CD4-positive, alpha-beta T cell (primary cell): ENCODE measurements around the gene DOCK4. TPM values are rescaled to one million over a fixed set of nuclear protein-coding genes. Genes with fewer than 3 reads are reported as not detected.

Experiments
- ATAC-seq: fragments of 200-7000 bp; cut with Tn5 transposase; one replicate; pipeline ENCODE4 v1.10.0; 2022; ENCODE audit warnings: mild to moderate bottlenecking; ENCODE audit not compliant: poor library complexity
- CTCF ChIA-PET: fragments of 350-600 bp; sonication (Branson Sonifier 250); formaldehyde crosslinking; loops from one replicate; lab custom pipeline; 2021; ENCODE audit warnings: antibody characterized with exemption, inconsistent platforms; lab: Charles Lee
- POLR2A ChIA-PET: fragments of 350-600 bp; sonication (Branson Sonifier 250); formaldehyde crosslinking; loops from one replicate; lab custom pipeline; 2021; ENCODE audit warnings: antibody characterized with exemption, inconsistent platforms; lab: Charles Lee
- DNase-seq, 14 experiments: peaks; one replicate each; pipeline ENCODE4 v3.0.0-alpha.2; 2013 to 2020; ENCODE audit warnings: mixed read lengths in 2 of 14
- H3K27ac ChIP-seq, 2 donors: one replicate each; pipeline versions ENCODE4 v1.5.1 to v1.7.0; 2013; ENCODE audit warnings: low read length in 2 of 2, low read depth in 1 of 2, mild to moderate bottlenecking in 1 of 2
- H3K27me3 ChIP-seq, 2 experiments: 1 replicate in 1 of 2; 2 replicates in 1 of 2; pipeline versions ENCODE4 v1.6.1 to v1.7.0; 2013; ENCODE audit warnings: low read length in 2 of 2, control low read depth in 1 of 2, mild to moderate bottlenecking in 1 of 2, moderate library complexity in 1 of 2; ENCODE audit not compliant: insufficient read depth in 2 of 2, control insufficient read depth in 1 of 2
- H3K36me3 ChIP-seq: one replicate; pipeline ENCODE4 v1.6.1; 2013; ENCODE audit warnings: low read length, control low read depth; ENCODE audit not compliant: insufficient read depth
- H3K4me1 ChIP-seq: one replicate; pipeline ENCODE4 v1.6.1; 2013; ENCODE audit warnings: low read length, control low read depth; ENCODE audit not compliant: insufficient read depth
- H3K4me3 ChIP-seq: one replicate; pipeline ENCODE4 v1.5.1; 2013; ENCODE audit warnings: mild to moderate bottlenecking, low read length, moderate library complexity
- H3K9me3 ChIP-seq, 2 experiments: 1 replicate in 1 of 2; 2 replicates in 1 of 2; pipeline versions ENCODE4 v1.6.1 to v1.7.0; 2013; ENCODE audit warnings: low read length in 2 of 2, mild to moderate bottlenecking in 2 of 2, control low read depth in 1 of 2, moderate library complexity in 1 of 2; ENCODE audit not compliant: control insufficient read depth in 1 of 2, insufficient read depth in 1 of 2
- H3K27ac Mint-ChIP-seq: one replicate; pipeline ENCODE4 v1.8.0; 2020; ENCODE audit warnings: mixed read lengths
- H3K27me3 Mint-ChIP-seq: one replicate; pipeline ENCODE4 v1.8.0; 2021; ENCODE audit warnings: mixed read lengths
- H3K36me3 Mint-ChIP-seq: one replicate; pipeline ENCODE4 v1.8.0; 2021; ENCODE audit warnings: low read depth, mixed read lengths
- H3K4me1 Mint-ChIP-seq: one replicate; pipeline ENCODE4 v1.8.0; 2021; ENCODE audit warnings: low read depth, mixed read lengths
- H3K4me3 Mint-ChIP-seq: one replicate; pipeline ENCODE4 v1.8.0; 2020; ENCODE audit warnings: mild to moderate bottlenecking, mixed read lengths
- H3K9me3 Mint-ChIP-seq: one replicate; pipeline ENCODE4 v1.8.0; 2020; ENCODE audit warnings: mixed read lengths
- CTCF ChIP-seq: fragments of 200-600 bp; IDR thresholded peaks from one replicate; pipeline ENCODE4 v1.8.0; 2022; ENCODE audit warnings: antibody characterized with exemption, mild to moderate bottlenecking
- intact Hi-C, 2 experiments: fragments of 100-400 bp; cut with DNase I in 1 of 2; cut with micrococcal nuclease in 1 of 2; formaldehyde crosslinking; loops; one replicate each; pipeline versions ENCODE4 v1.15.1 to v1.9.0; 2023 to 2025; cut with DNase I, micrococcal nuclease
- total RNA-seq, 174 experiments: library from RNA in 2 of 174; stranded (reverse) in 2 of 174; gene quantifications; one replicate each; pipeline ENCODE4 v1.2.3 and lab custom pipeline; 2021 to 2026

DOCK4 gene
- total RNA-seq, 2 experiments from 2014 or later = 0.31 to 0.38 TPM

GRCh38 chr7:111708072-111708471 is 498.1 kb downstream of the DOCK4 start:
- H3K27ac ChIP-seq = no peak overlapping the region
- ATAC-seq (no peak), DNase-seq (no peak)
- Mint-ChIP-seq H3K9me3 (no peaks in the 10 kb centered on the region), H3K27me3 (peaks cover 22% of the 10 kb centered on the region), H3K4me3 (no peak overlapping the region), H3K27ac (no peak overlapping the region), H3K36me3 (no peaks in the 10 kb centered on the region), H3K4me1 (no peaks in the 10 kb centered on the region)
- CTCF ChIA-PET = no interaction called here
- peaks cover 0 to 12% of the 10 kb centered on the region in 2 experiments for H3K9me3 ChIP-seq
- TF ChIP-seq CTCF = no peak
- intact Hi-C loops = no loop called here
- no peaks in the 10 kb centered on the region for H3K4me1 ChIP-seq
- peaks cover 0 to 5% of the 10 kb centered on the region in 2 experiments for H3K27me3 ChIP-seq
- POLR2A ChIA-PET = no interaction called here
- no peak overlapping the region for H3K4me3 ChIP-seq
- no peaks in the 10 kb centered on the region for H3K36me3 ChIP-seq

- Mint-ChIP-seq H3K4me3 (no peak overlapping the region), H3K27me3 (peaks cover 19% of the 10 kb centered on the region), H3K36me3 (no peaks in the 10 kb centered on the region), H3K4me1 (no peaks in the 10 kb centered on the region), H3K27ac (no peak overlapping the region), H3K9me3 (no peaks in the 10 kb centered on the region)
- DNase-seq = no peak
- CTCF ChIA-PET = no interaction called here
- H3K4me1 ChIP-seq = no peaks in the 10 kb centered on the region
- TF ChIP-seq CTCF = no peak
- H3K4me3 ChIP-seq = no peak overlapping the region
- H3K9me3 ChIP-seq = peaks cover 0 to 12% of the 10 kb centered on the region in 2 experiments
- H3K27me3 ChIP-seq = peaks cover 0 to 5% of the 10 kb centered on the region in 2 experiments
- H3K27ac ChIP-seq = no peak overlapping the region
- POLR2A ChIA-PET = no interaction called here
- intact Hi-C loops = no loop called here
- no peaks in the 10 kb centered on the region for H3K36me3 ChIP-seq
- ATAC-seq = no peak
Observed at GRCh38 chr7:111705807-111706206, 500.4 kb downstream of the DOCK4 start.

GRCh38 chr7:111697771-111698170 is 508.4 kb downstream of the DOCK4 start:
- no peak overlapping the region for H3K4me3 Mint-ChIP-seq
- H3K27me3 Mint-ChIP-seq = no peaks in the 10 kb centered on the region
- no peak for TF ChIP-seq CTCF
- DNase-seq (no peak), ATAC-seq (no peak)
- Histone ChIP-seq H3K4me3 (no peak overlapping the region), H3K9me3 (no peaks in the 10 kb centered on the region), H3K27me3 (peaks cover 0 to 3% of the 10 kb centered on the region in 2 experiments), H3K27ac (no peak overlapping the region), H3K4me1 (no peaks in the 10 kb centered on the region), H3K36me3 (no peaks in the 10 kb centered on the region)
- intact Hi-C loops = no loop called here
- POLR2A ChIA-PET = no interaction called here
- no peak overlapping the region for H3K27ac Mint-ChIP-seq
- H3K9me3 Mint-ChIP-seq = peaks cover 2% of the 10 kb centered on the region
- H3K4me1 Mint-ChIP-seq = no peaks in the 10 kb centered on the region
- CTCF ChIA-PET = no interaction called here
- no peaks in the 10 kb centered on the region for H3K36me3 Mint-ChIP-seq
